MCF 10A (cell line): ENCODE results near the gene CPLX4. TPM values are rescaled to one million over a fixed set of nuclear protein-coding genes. Genes with fewer than 3 reads are reported as not detected.

Experiments used
- BruUV-seq: library from RNA; stranded (reverse); fragments of 400-500 nt; replicated peaks from 2 replicates; lab custom pipeline; 2021; lab: Mats Ljungman, UMichigan
- CTCF ChIA-PET: fragments of 300-600 bp; sonication (Branson Sonifier 250); formaldehyde crosslinking; extraction: SDS; loops from one replicate; lab custom pipeline; 2021; ENCODE audit warnings: antibody characterized with exemption, inconsistent platforms; lab: Yijun Ruan, JAX
- POLR2A ChIA-PET: fragments of 300-600, 350-650 bp; sonication (Branson Sonifier 250); formaldehyde crosslinking; extraction: SDS; loops from one replicate; lab custom pipeline; 2020; ENCODE audit warnings: antibody characterized with exemption, inconsistent platforms; lab: Yijun Ruan, JAX
- DNase-seq: peaks from one replicate; pipeline ENCODE4 v3.0.0-alpha.2; 2018; ENCODE audit not compliant: unreplicated experiment
- H3K27ac Mint-ChIP-seq: one replicate; pipeline ENCODE4 v1.8.0; 2022; ENCODE audit warnings: mild to moderate bottlenecking, low read depth, mixed read lengths; ENCODE audit not compliant: unreplicated experiment
- H3K27me3 Mint-ChIP-seq: one replicate; pipeline ENCODE4 v1.8.0; 2022; ENCODE audit warnings: mixed read lengths; ENCODE audit not compliant: insufficient read depth, unreplicated experiment
- H3K36me3 Mint-ChIP-seq: one replicate; pipeline ENCODE4 v1.8.0; 2022; ENCODE audit warnings: mild to moderate bottlenecking, moderate library complexity, mixed read lengths; ENCODE audit not compliant: insufficient read depth, unreplicated experiment
- H3K4me1 Mint-ChIP-seq: one replicate; pipeline ENCODE4 v1.8.0; 2022; ENCODE audit warnings: mixed read lengths; ENCODE audit not compliant: insufficient read depth, unreplicated experiment
- H3K4me3 Mint-ChIP-seq: one replicate; pipeline ENCODE4 v1.8.0; 2022; ENCODE audit warnings: mild to moderate bottlenecking, moderate library complexity, mixed read lengths; ENCODE audit not compliant: unreplicated experiment
- H3K9me3 Mint-ChIP-seq: one replicate; pipeline ENCODE4 v1.8.0; 2022; ENCODE audit warnings: mixed read lengths; ENCODE audit not compliant: unreplicated experiment
- CTCF ChIP-seq: fragments of 200-600 bp; IDR thresholded peaks from one replicate; pipeline ENCODE4 v1.8.0; 2022; ENCODE audit warnings: antibody characterized with exemption, mild to moderate bottlenecking; ENCODE audit not compliant: unreplicated experiment
- intact Hi-C: fragments of 100-400 bp; cut with micrococcal nuclease; formaldehyde crosslinking; loops from 2 replicates; pipeline ENCODE4 v1.14.1; 2022
- total RNA-seq: library from RNA; stranded (reverse); gene quantifications from 2 replicates; pipeline ENCODE4 v1.2.3, GENCODE V29; 2022

CPLX4 gene
- total RNA-seq, 1 experiment from 2014 or later, result not detected

- Mint-ChIP-seq H3K27me3 (peaks cover 51% of the 10 kb centered on the region), H3K27ac (no peak overlapping the region), H3K9me3 (no peaks in the 10 kb centered on the region), H3K4me3 (no peak overlapping the region), H3K4me1 (no peaks in the 10 kb centered on the region), H3K36me3 (no peaks in the 10 kb centered on the region)
- intact Hi-C loops, result no loop called here
- no peak for DNase-seq
- CTCF ChIA-PET, result interaction anchor here (1.2 to 5.1 kb wide), 3 partner anchors 62 to 154 kb away, joined by 4 to 171 read pairs (median 28); no protein-coding TSS in a partner anchor
- no TSS peak for BruUV-seq
- TF ChIP-seq CTCF, result no peak
- POLR2A ChIA-PET, result no interaction called here
Observed at GRCh38 chr18:59246796-59247195, 71.7 kb downstream of the CPLX4 start.

Other genes with a start within 250 kb of the CPLX4 start
- gene SEC11C, start 178.8 kb downstream of the CPLX4 start, total RNA-seq, result 168 and 272 TPM in 2 replicates
- not detected in 2 replicates for gene GRP, start 98.5 kb downstream of the CPLX4 start, total RNA-seq
- gene RAX, start 45.2 kb downstream of the CPLX4 start, total RNA-seq, result not detected in 2 replicates
- gene LMAN1, start 40.6 kb upstream of the CPLX4 start, total RNA-seq, result 168 and 227 TPM in 2 replicates